HepG2 (cell line): ENCODE results near the gene JMJD6. TPM values are rescaled to one million over a fixed set of nuclear protein-coding genes. Genes with fewer than 3 reads are reported as not detected.

ENCODE experiments used
- CCDC6 ChIP-seq: sonication (generic); formaldehyde crosslinking; IDR thresholded peaks from 2 replicates; pipeline ENCODE4 v1.8.1; 2022; ENCODE audit warnings: mild to moderate bottlenecking, missing genetic modification reagents, moderate library complexity
- DNMT3B ChIP-seq: conservative IDR thresholded peaks from 2 replicates; pipeline ENCODE4 v1.6.1; 2016; ENCODE audit warnings: missing biosample characterization, control low read depth
- ELK4 ChIP-seq: sonication (generic); formaldehyde crosslinking; IDR thresholded peaks from 2 replicates; pipeline ENCODE4 v1.9.0; 2021; ENCODE audit warnings: missing genetic modification reagents, borderline replicate concordance
- ETV5 ChIP-seq: IDR thresholded peaks from 2 replicates; pipeline ENCODE4 v1.6.1; 2018; ENCODE audit warnings: missing biosample characterization, missing genetic modification reagents, inconsistent platforms, borderline replicate concordance
- FOXO1 ChIP-seq: sonication (generic); formaldehyde crosslinking; IDR thresholded peaks from 2 replicates; pipeline ENCODE4 v1.4.0; 2020; ENCODE audit warnings: missing genetic modification reagents
- HNRNPH1 ChIP-seq: fragments of 200-400 bp; formaldehyde crosslinking; optimal IDR thresholded peaks from 2 replicates; pipeline ENCODE3; 2017; ENCODE audit warnings: mild to moderate bottlenecking, low read depth, low read length
- HOXA9 ChIP-seq: sonication (generic); formaldehyde crosslinking; IDR thresholded peaks from 2 replicates; pipeline ENCODE4 v1.8.1; 2022; ENCODE audit warnings: missing genetic modification reagents, mild to moderate bottlenecking, moderate library complexity, borderline replicate concordance
- KLF15 ChIP-seq: sonication (generic); formaldehyde crosslinking; IDR thresholded peaks from 2 replicates; pipeline ENCODE4 v1.8.1; 2023; ENCODE audit warnings: borderline replicate concordance, mild to moderate bottlenecking, inconsistent platforms, missing genetic modification reagents, mixed read lengths
- PRPF4 ChIP-seq: fragments of 200-400 bp; formaldehyde crosslinking; IDR thresholded peaks from 2 replicates; pipeline ENCODE4 v1.6.1; 2016; ENCODE audit warnings: low read length, low read depth; ENCODE audit not compliant: poor library complexity, severe bottlenecking
- REL ChIP-seq: sonication (generic); formaldehyde crosslinking; conservative IDR thresholded peaks from 2 replicates; pipeline ENCODE4 v1.8.0; 2022; ENCODE audit warnings: mild to moderate bottlenecking, missing genetic modification reagents, moderate library complexity
- TAF15 ChIP-seq: fragments of 200-400 bp; formaldehyde crosslinking; IDR thresholded peaks from one replicate; pipeline ENCODE4 v1.6.1; 2018; ENCODE audit warnings: mild to moderate bottlenecking, low read depth, low read length; ENCODE audit not compliant: poor library complexity, severe bottlenecking
- ZFY ChIP-seq: sonication (generic); formaldehyde crosslinking; IDR thresholded peaks from 2 replicates; pipeline ENCODE4 v1.4.0; 2020; ENCODE audit warnings: missing genetic modification reagents
- ZNF354B ChIP-seq: sonication (generic); formaldehyde crosslinking; IDR thresholded peaks from 2 replicates; pipeline ENCODE4 v1.8.0; 2022; ENCODE audit warnings: mild to moderate bottlenecking, missing genetic modification reagents
- ZNF530 ChIP-seq: sonication (generic); formaldehyde crosslinking; IDR thresholded peaks from 2 replicates; pipeline ENCODE4 v1.5.0; 2020; ENCODE audit warnings: low read depth, mild to moderate bottlenecking, missing genetic modification reagents
- ZNF607 ChIP-seq: sonication (generic); formaldehyde crosslinking; IDR thresholded peaks from 2 replicates; pipeline ENCODE4 v1.5.1; 2020; ENCODE audit warnings: missing genetic modification reagents, mild to moderate bottlenecking, borderline replicate concordance
- ZNF841 ChIP-seq: sonication (generic); formaldehyde crosslinking; IDR thresholded peaks from 2 replicates; pipeline ENCODE4 v1.8.1; 2023; ENCODE audit warnings: missing genetic modification reagents, borderline replicate concordance
- ZZZ3 ChIP-seq: sonication (generic); formaldehyde crosslinking; IDR thresholded peaks from 2 replicates; pipeline ENCODE4 v1.4.0; 2020; ENCODE audit warnings: missing genetic modification reagents, mild to moderate bottlenecking, borderline replicate concordance
- polyA plus RNA-seq, 8 experiments: library from polyadenylated mRNA; depleted of rRNA in 3 of 8; stranded (reverse) in 7 of 8; unstranded in 1 of 8; fragments of >200 nt; fragmentation: Illumina TruSeq in 4 of 8; extraction: Trizol in 4 of 8; gene quantifications; 2 replicates each; pipeline versions ENCODE4 v1.2.1 to v1.2.3, GENCODE V29; 2011 to 2016; ENCODE audit warnings: low read depth in 4 of 8, missing spikeins in 1 of 8, mixed read lengths in 1 of 8; ENCODE audit not compliant: insufficient read depth in 1 of 8
- total RNA-seq, 5 experiments: library from RNA; depleted of rRNA; stranded (reverse); fragments of >200 nt; fragmentation: Illumina TruSeq; extraction: Trizol; gene quantifications; 2 replicates each; pipeline ENCODE4 v1.2.3, GENCODE V29; 2016; ENCODE audit warnings: low read depth in 1 of 5
- TF ChIP-seq, protein P1 (sequence below): sonication (generic); formaldehyde crosslinking; IDR thresholded peaks from 2 replicates; pipeline ENCODE4 v1.4.0; 2020; ENCODE audit warnings: missing genetic modification reagents, borderline replicate concordance
- TF ChIP-seq, protein P2 (sequence below): sonication (generic); formaldehyde crosslinking; IDR thresholded peaks from 2 replicates; pipeline ENCODE4 v1.4.0; 2020; ENCODE audit warnings: missing genetic modification reagents, borderline replicate concordance

The JMJD6 gene
- total and polyA plus RNA-seq, 2 of the 13 experiments (the other 11 are each of a cell fraction or from before 2014, with no cell fraction given) = 33.6 to 41.0 TPM

DNA sequence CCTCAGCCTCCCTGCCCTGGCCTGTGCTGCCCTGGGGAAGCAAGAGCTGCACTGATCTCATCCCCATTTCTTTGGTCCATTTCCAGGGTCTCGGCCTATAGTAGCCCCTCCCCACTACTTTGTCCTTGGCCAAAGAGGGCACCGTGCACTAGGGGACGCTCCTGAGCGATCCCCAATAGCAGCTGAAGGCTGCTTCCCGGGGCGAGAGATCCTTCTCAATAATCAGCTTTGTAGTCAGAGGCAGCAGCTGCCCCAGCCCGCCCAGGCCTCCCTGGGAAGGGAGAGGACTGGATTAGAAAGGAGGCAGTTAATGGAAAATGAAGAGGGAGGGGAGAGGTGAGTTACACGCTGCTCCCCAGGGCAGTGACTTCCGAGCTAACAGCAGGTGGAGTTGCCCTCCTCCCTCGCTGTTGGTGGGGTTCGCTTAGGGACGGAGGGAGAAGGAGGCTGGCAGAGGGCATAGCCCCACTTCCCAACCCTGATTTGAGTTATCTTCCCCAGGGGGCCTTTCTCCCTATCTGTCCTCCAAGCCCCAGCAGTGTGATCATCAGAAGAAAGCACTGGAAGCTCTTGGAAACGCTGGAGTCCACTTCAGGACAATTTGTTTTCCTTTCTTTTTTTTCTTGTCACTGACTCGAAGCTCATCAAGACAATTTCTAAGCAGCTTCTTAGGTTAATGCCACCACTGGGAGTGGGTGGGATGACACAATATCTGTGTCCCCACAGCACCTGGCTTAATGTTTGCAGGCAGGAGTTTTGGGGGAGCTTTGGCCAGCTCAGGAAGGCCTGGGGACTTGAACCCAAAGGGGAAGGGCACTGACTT is 18.2 kb downstream of the JMJD6 start (continued):
- TF ChIP-seq, protein P1, sequence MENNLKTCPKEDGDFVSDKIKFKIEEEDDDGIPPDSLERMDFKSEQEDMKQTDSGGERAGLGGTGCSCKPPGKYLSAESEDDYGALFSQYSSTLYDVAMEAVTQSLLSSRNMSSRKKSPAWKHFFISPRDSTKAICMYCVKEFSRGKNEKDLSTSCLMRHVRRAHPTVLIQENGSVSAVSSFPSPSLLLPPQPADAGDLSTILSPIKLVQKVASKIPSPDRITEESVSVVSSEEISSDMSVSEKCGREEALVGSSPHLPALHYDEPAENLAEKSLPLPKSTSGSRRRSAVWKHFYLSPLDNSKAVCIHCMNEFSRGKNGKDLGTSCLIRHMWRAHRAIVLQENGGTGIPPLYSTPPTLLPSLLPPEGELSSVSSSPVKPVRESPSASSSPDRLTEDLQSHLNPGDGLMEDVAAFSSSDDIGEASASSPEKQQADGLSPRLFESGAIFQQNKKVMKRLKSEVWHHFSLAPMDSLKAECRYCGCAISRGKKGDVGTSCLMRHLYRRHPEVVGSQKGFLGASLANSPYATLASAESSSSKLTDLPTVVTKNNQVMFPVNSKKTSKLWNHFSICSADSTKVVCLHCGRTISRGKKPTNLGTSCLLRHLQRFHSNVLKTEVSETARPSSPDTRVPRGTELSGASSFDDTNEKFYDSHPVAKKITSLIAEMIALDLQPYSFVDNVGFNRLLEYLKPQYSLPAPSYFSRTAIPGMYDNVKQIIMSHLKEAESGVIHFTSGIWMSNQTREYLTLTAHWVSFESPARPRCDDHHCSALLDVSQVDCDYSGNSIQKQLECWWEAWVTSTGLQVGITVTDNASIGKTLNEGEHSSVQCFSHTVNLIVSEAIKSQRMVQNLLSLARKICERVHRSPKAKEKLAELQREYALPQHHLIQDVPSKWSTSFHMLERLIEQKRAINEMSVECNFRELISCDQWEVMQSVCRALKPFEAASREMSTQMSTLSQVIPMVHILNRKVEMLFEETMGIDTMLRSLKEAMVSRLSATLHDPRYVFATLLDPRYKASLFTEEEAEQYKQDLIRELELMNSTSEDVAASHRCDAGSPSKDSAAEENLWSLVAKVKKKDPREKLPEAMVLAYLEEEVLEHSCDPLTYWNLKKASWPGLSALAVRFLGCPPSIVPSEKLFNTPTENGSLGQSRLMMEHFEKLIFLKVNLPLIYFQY (CRISPR knock-in tag) = no peak
- TF ChIP-seq REL (CRISPR knock-in tag) (no peak), FOXO1 (CRISPR knock-in tag) (0 out of 2 replicates have a peak, but pooled peaks have one; percentile 12), DNMT3B (CRISPR knock-in tag) (no peak), ETV5 (CRISPR knock-in tag) (no peak), KLF15 (CRISPR knock-in tag) (no peak), TAF15 (no peak), ZNF354B (no peak), ZZZ3 (CRISPR knock-in tag) (no peak), ZNF530 (no peak), PRPF4 (no peak), ELK4 (CRISPR knock-in tag) (no peak), ZNF841 (CRISPR knock-in tag) (no peak), ZFY (no peak), ZNF607 (CRISPR knock-in tag) (0 out of 2 replicates have a peak, but pooled peaks have one; percentile 18), HOXA9 (CRISPR knock-in tag) (no peak), HNRNPH1 (no peak), CCDC6 (CRISPR knock-in tag) (no peak)
- TF ChIP-seq, protein P2, sequence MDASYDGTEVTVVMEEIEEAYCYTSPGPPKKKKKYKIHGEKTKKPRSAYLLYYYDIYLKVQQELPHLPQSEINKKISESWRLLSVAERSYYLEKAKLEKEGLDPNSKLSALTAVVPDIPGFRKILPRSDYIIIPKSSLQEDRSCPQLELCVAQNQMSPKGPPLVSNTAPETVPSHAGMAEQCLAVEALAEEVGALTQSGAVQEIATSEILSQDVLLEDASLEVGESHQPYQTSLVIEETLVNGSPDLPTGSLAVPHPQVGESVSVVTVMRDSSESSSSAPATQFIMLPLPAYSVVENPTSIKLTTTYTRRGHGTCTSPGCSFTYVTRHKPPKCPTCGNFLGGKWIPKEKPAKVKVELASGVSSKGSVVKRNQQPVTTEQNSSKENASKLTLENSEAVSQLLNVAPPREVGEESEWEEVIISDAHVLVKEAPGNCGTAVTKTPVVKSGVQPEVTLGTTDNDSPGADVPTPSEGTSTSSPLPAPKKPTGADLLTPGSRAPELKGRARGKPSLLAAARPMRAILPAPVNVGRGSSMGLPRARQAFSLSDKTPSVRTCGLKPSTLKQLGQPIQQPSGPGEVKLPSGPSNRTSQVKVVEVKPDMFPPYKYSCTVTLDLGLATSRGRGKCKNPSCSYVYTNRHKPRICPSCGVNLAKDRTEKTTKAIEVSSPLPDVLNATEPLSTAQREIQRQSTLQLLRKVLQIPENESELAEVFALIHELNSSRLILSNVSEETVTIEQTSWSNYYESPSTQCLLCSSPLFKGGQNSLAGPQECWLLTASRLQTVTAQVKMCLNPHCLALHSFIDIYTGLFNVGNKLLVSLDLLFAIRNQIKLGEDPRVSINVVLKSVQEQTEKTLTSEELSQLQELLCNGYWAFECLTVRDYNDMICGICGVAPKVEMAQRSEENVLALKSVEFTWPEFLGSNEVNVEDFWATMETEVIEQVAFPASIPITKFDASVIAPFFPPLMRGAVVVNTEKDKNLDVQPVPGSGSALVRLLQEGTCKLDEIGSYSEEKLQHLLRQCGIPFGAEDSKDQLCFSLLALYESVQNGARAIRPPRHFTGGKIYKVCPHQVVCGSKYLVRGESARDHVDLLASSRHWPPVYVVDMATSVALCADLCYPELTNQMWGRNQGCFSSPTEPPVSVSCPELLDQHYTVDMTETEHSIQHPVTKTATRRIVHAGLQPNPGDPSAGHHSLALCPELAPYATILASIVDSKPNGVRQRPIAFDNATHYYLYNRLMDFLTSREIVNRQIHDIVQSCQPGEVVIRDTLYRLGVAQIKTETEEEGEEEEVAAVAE (CRISPR knock-in tag) = no peak
